ENCODE data around the gene GABRB1.

GABRB1 gene

DNA sequence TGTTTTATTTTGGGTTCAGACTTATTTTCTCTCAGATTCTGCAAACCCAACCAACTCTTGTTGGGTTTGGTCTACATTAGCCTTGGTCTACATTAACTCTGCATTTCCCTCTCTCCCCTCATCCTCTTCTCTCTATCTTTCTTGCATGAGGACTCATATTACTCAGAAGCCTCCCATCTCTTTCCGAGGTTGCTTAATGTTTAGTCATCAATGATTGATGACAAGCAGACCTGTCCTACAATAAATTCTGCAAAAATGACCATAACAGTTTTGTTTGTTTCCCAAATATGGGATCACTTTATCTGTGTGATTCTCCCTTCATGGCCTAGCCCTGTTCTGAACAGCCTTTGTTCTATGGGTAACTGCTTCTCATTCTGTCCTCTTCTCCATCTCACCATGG is 75.2 kb downstream of the GABRB1 start:
- H3K4me3 ChIP-seq (ENCODE audit: low read length): no peak overlapping the region

DNA sequence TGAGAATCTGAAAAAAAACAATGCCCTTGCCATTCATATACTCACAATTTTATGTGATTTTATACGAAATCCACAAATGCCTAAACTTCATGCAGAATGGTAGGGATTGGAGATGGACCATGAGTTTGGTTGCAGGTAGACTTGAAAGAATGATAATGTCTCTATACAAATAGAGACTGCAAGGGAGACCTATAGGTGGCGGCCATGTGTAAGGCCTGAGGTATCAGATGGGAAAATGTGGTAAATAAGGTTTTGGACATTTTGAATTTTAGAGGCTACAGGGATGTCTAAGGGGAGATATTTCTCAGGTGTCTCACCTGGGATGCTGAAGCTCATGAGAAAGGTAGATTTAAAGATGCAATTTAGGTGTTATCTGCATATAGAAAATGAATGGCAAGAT is 78.0 kb downstream of the GABRB1 start:
- no CpG with 5 or more reads among the region's 2 CpGs for WGBS (ENCODE audit: insufficient coverage, insufficient read length)
- Histone ChIP-seq H3K27ac (ENCODE audit: low read length) (no peak overlapping the region), H3K27me3 (ENCODE audit: control insufficient read depth, insufficient read depth, low read length) (no peaks in the 10 kb centered on the region), H3K4me3 (ENCODE audit: low read length) (no peak overlapping the region), H3K36me3 (ENCODE audit: control insufficient read depth, insufficient read depth, low read length) (no peaks in the 10 kb centered on the region), H3K9me3 (ENCODE audit: control insufficient read depth, insufficient read depth, low read length) (no peaks in the 10 kb centered on the region), H3K4me1 (ENCODE audit: control insufficient read depth, insufficient read depth, low read length) (no peaks in the 10 kb centered on the region)
- DNase-seq (ENCODE audit: low read depth, low spot score): no peak

More for the DNA sequence above, 75.2 kb downstream of the GABRB1 start:
- Histone ChIP-seq H3K9me3 (ENCODE audit: control insufficient read depth, insufficient read depth, low read length) (no peaks in the 10 kb centered on the region), H3K27me3 (ENCODE audit: control insufficient read depth, insufficient read depth, low read length) (no peaks in the 10 kb centered on the region), H3K36me3 (ENCODE audit: control insufficient read depth, insufficient read depth, low read length) (no peaks in the 10 kb centered on the region), H3K4me1 (ENCODE audit: control insufficient read depth, insufficient read depth, low read length) (no peaks in the 10 kb centered on the region), H3K27ac (ENCODE audit: low read length) (no peak overlapping the region)
- WGBS (ENCODE audit: insufficient coverage, insufficient read length): no CpG with 5 or more reads among the region's 1 CpG
- no peak for DNase-seq (ENCODE audit: low read depth, low spot score)

DNA sequence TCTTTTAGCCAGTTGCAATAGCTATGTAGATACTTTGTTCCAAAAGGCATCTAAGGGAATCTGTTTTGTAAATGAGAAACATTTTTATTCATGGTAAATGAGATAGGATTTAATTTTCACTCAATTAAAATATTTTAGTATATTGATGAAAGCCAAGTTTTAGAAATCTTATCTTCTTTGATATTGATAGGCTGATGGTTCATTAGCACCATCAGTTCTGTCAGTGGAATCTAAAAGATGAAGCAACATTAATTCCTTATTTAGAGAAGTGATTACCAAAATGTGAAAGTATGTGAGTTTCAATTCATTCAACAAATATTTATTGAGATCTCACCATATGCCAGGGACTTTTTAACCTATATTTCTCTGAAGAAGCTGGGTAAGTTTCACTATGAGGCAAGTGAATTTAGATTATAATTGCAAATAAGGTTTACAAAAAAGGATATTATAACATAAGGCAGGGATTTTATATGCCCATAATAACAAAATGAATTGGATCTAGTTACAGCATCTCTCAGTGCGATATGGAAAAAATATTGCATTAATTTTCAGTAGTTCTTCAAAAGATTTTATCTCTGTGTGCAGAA is 79.3 kb downstream of the GABRB1 start:
- no peak for DNase-seq (ENCODE audit: low read depth, low spot score)
- Histone ChIP-seq H3K27me3 (ENCODE audit: control insufficient read depth, insufficient read depth, low read length) (no peaks in the 10 kb centered on the region), H3K4me3 (ENCODE audit: low read length) (no peak overlapping the region), H3K9me3 (ENCODE audit: control insufficient read depth, insufficient read depth, low read length) (no peaks in the 10 kb centered on the region), H3K4me1 (ENCODE audit: control insufficient read depth, insufficient read depth, low read length) (no peaks in the 10 kb centered on the region), H3K27ac (ENCODE audit: low read length) (no peak overlapping the region), H3K36me3 (ENCODE audit: control insufficient read depth, insufficient read depth, low read length) (no peaks in the 10 kb centered on the region)
- WGBS (ENCODE audit: insufficient coverage, insufficient read length): no CpG with 5 or more reads among the region's 1 CpG

DNA sequence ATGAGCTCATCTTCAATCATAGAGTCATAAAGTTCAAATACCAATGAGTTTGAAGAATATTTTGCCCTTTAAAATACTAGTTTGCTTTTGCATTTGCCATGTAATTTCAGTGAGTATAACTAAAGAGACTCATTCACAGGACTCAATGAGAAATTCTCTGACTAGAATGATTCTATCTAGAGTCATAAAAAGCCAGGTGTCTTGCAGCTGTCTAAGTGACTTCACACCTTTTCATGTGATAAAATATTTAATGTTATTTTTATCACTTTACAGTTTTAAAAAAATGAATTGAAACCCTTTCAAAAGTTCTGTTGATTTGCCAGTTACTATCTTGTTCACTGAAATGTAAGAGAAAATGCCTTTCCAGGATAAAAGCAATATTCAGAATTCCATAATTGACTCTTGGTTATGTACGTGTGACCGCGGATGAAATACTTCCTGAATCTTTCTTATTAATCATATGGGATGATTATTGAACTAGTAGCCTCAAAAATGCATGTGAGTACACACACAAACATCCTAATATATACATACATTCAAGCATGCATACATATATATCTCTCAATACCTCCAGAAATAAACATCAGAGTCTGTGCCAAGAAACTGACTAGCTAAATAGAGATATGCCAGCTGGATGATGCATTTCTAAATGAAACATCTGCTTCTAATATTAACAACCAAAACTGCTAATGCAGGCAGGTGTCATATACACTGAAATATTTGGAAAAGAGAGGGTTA is 87.0 kb downstream of the GABRB1 start:
- Histone ChIP-seq H3K27me3 (ENCODE audit: control insufficient read depth, insufficient read depth, low read length) (no peaks in the 10 kb centered on the region), H3K36me3 (ENCODE audit: control insufficient read depth, insufficient read depth, low read length) (no peaks in the 10 kb centered on the region), H3K4me1 (ENCODE audit: control insufficient read depth, insufficient read depth, low read length) (no peaks in the 10 kb centered on the region), H3K4me3 (ENCODE audit: low read length) (no peak overlapping the region), H3K9me3 (ENCODE audit: control insufficient read depth, insufficient read depth, low read length) (peaks cover 1% of the 10 kb centered on the region), H3K27ac (ENCODE audit: low read length) (no peak overlapping the region)
- DNase-seq (ENCODE audit: low read depth, low spot score): no peak
- WGBS (ENCODE audit: insufficient coverage, insufficient read length): no CpG with 5 or more reads among the region's 3 CpGs

DNA sequence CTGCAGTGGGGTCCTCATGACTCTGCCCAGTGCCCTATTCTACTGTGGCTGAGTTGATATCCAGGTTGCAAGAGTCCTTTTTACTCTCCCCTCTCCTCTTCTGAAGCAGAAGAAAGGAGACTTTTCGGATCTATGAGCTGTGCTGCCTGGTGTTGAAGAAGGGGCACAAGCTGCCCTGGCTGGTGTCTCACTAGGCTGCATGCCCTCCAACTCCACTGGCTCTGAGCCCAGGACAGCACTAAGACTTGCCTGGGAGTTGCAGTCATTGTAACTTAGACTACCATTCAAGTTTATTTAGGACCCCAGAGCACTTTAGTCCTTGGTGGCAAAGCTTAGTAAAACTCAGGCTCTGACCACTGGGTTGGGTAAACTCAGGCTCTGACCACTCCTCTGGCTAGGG is 89.4 kb downstream of the GABRB1 start:
- H3K9me3 ChIP-seq (ENCODE audit: control insufficient read depth, insufficient read depth, low read length): peaks cover 1% of the 10 kb centered on the region
- H3K36me3 ChIP-seq (ENCODE audit: control insufficient read depth, insufficient read depth, low read length): no peaks in the 10 kb centered on the region
- H3K4me1 ChIP-seq (ENCODE audit: control insufficient read depth, insufficient read depth, low read length): no peaks in the 10 kb centered on the region
- no CpG with 5 or more reads among the region's 1 CpG for WGBS (ENCODE audit: insufficient coverage, insufficient read length)
- H3K4me3 ChIP-seq (ENCODE audit: low read length): no peak overlapping the region
- DNase-seq (ENCODE audit: low read depth, low spot score): no peak
- no peaks in the 10 kb centered on the region for H3K27me3 ChIP-seq (ENCODE audit: control insufficient read depth, insufficient read depth, low read length)
- no peak overlapping the region for H3K27ac ChIP-seq (ENCODE audit: low read length)

DNA sequence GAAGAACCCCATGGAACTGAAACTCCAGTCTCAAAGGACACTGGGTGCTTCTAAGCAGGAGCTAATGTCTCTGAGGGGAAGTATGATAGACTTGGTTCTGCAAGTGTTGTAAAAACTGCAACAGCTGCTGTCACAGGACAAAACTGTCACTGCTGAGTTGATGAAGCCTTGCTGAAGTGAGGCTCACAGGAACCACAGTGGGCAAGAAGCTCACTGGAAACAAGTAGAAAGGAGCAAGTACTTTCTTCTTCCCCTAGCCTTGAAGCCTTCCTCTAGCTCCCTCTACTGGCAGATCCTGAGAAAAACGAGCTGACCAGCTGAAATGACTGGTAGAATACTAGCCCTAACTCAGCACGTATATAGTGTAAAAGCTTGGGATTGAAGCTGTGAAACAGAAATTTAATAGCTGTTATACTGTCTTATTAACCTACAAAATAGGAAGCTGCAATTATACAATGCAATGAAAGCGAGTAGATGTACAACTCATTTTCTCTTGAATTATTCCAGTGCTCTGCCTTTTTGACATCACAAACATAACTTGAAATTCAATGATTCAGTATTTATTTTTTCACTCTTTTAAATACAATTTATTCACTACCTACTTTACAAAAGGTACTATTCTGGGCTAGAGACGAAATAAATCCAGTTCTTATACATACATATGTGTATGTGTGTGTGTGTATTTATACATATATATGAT is 91.4 kb downstream of the GABRB1 start:
- H3K9me3 ChIP-seq (ENCODE audit: control insufficient read depth, insufficient read depth, low read length): peaks cover 1% of the 10 kb centered on the region; the same call in 1 of the 2 replicates
- H3K27ac ChIP-seq (ENCODE audit: low read length): no peak overlapping the region
- no peaks in the 10 kb centered on the region for H3K4me1 ChIP-seq (ENCODE audit: control insufficient read depth, insufficient read depth, low read length)
- no CpG with 5 or more reads among the region's 4 CpGs for WGBS (ENCODE audit: insufficient coverage, insufficient read length)
- DNase-seq (ENCODE audit: low read depth, low spot score): peak; percentile 43
- H3K36me3 ChIP-seq (ENCODE audit: control insufficient read depth, insufficient read depth, low read length): no peaks in the 10 kb centered on the region
- H3K4me3 ChIP-seq (ENCODE audit: low read length): no peak overlapping the region
- no peaks in the 10 kb centered on the region for H3K27me3 ChIP-seq (ENCODE audit: control insufficient read depth, insufficient read depth, low read length)

DNA sequence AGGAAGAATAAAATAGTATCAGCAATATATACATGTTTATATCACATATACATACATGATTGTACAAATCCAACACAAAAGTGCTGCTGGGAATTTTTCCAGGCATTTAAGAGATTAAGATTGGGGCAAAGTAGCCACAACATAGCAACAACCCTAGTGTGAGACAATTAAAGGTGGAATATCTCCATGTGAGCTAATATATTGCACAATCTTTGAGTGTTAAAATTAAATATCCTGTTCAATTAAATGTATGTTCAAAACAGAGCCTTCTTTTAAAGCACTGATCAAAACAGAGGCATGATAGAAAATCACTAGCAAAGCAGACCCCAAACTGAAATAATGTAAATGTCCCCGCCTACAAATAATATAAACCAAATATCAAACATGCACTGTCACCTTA is 97.6 kb downstream of the GABRB1 start:
- no peaks in the 10 kb centered on the region for H3K36me3 ChIP-seq (ENCODE audit: control insufficient read depth, insufficient read depth, low read length)
- no peak for DNase-seq (ENCODE audit: low read depth, low spot score)
- H3K9me3 ChIP-seq (ENCODE audit: control insufficient read depth, insufficient read depth, low read length): no peaks in the 10 kb centered on the region
- H3K4me1 ChIP-seq (ENCODE audit: control insufficient read depth, insufficient read depth, low read length): no peaks in the 10 kb centered on the region
- H3K4me3 ChIP-seq (ENCODE audit: low read length): no peak overlapping the region
- H3K27me3 ChIP-seq (ENCODE audit: control insufficient read depth, insufficient read depth, low read length): no peaks in the 10 kb centered on the region
- H3K27ac ChIP-seq (ENCODE audit: low read length): no peak overlapping the region
- no CpG with 5 or more reads among the region's 1 CpG for WGBS (ENCODE audit: insufficient coverage, insufficient read length)

DNA sequence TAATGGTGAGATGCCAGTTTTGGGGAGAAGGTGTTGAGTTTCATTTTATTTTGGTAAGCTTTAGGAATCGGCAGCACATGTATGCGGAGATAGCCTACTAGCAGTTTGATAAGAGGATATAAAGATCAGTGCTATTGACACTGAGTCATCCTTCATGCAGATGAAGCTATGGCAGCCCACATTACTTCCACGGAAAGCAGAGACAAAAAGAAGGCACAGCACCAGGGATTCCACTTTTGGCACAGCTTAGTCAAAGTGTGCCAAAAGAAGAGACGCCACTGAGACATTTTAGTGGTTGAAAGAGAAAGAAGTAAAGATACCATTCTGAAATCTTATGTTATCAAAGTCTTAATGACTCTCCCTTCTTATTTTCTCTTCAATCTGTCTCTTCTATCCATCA is 103.8 kb downstream of the GABRB1 start:
- Histone ChIP-seq H3K4me3 (ENCODE audit: low read length) (no peak overlapping the region), H3K27me3 (ENCODE audit: control insufficient read depth, insufficient read depth, low read length) (no peaks in the 10 kb centered on the region), H3K9me3 (ENCODE audit: control insufficient read depth, insufficient read depth, low read length) (no peaks in the 10 kb centered on the region), H3K27ac (ENCODE audit: low read length) (no peak overlapping the region), H3K4me1 (ENCODE audit: control insufficient read depth, insufficient read depth, low read length) (no peaks in the 10 kb centered on the region), H3K36me3 (ENCODE audit: control insufficient read depth, insufficient read depth, low read length) (no peaks in the 10 kb centered on the region)
- DNase-seq (ENCODE audit: low read depth, low spot score): no peak
- WGBS (ENCODE audit: insufficient coverage, insufficient read length): no CpG with 5 or more reads among the region's 4 CpGs

DNA sequence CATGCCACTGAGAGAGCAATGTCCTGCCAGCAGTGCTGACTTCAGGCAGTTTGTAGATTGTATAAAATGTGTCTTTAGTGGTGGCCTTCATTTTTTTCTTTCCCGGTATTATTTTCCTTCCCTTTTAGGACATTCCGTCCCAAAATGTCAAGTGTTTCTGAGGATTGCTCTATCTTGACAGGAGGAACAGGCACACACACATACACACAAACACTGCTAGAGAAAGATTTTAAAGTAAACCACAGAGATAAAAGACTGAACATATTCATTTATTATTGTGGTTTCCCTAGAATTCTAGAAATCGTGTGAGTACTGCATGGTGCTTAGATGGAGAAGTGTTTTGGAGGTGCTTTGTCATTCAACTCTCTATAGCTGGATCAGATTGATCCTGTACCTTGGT is 111.9 kb downstream of the GABRB1 start:
- no CpG with 5 or more reads among the region's 3 CpGs for WGBS (ENCODE audit: insufficient coverage, insufficient read length)
- Histone ChIP-seq H3K27ac (ENCODE audit: low read length) (no peak overlapping the region), H3K9me3 (ENCODE audit: control insufficient read depth, insufficient read depth, low read length) (no peaks in the 10 kb centered on the region; the same call in 1 of the 2 replicates), H3K4me3 (ENCODE audit: low read length) (no peak overlapping the region), H3K4me1 (ENCODE audit: control insufficient read depth, insufficient read depth, low read length) (no peaks in the 10 kb centered on the region), H3K27me3 (ENCODE audit: control insufficient read depth, insufficient read depth, low read length) (no peaks in the 10 kb centered on the region), H3K36me3 (ENCODE audit: control insufficient read depth, insufficient read depth, low read length) (no peaks in the 10 kb centered on the region)
- DNase-seq (ENCODE audit: low read depth, low spot score): no peak

DNA sequence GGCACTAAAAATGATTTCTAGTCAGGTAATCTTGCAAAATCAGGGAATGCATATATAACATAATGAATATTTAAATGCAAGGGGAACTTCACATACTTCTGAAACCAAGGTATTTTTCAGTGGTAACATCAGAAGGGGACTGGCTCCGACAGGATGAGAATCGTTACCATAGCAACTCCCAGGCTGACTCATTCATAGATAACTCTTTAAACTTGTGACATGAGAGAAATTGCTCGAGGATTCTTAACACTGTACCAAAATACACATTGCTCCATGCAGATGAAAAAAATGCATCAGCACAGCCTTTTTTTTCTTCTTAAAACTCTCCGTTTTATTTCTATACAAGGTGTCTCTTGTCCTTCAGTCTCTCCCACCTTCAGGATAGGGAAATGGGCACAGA is 114.3 kb downstream of the GABRB1 start:
- Histone ChIP-seq H3K27me3 (ENCODE audit: control insufficient read depth, insufficient read depth, low read length) (no peaks in the 10 kb centered on the region), H3K36me3 (ENCODE audit: control insufficient read depth, insufficient read depth, low read length) (no peaks in the 10 kb centered on the region), H3K4me3 (ENCODE audit: low read length) (no peak overlapping the region), H3K4me1 (ENCODE audit: control insufficient read depth, insufficient read depth, low read length) (no peaks in the 10 kb centered on the region), H3K9me3 (ENCODE audit: control insufficient read depth, insufficient read depth, low read length) (no peaks in the 10 kb centered on the region; the same call in 1 of the 2 replicates), H3K27ac (ENCODE audit: low read length) (no peak overlapping the region)
- no peak for DNase-seq (ENCODE audit: low read depth, low spot score)
- WGBS (ENCODE audit: insufficient coverage, insufficient read length): no CpG with 5 or more reads among the region's 4 CpGs

All from iPS DF 6.9 (cell line).